Keratinocyte (primary cell): Measurements from ENCODE around the gene TKT. TPM values are rescaled to one million over a fixed set of nuclear protein-coding genes. Genes with fewer than 3 reads are reported as not detected.

Experiments used
- DNase-seq: peaks from one replicate; pipeline ENCODE4 v3.0.0-alpha.2; 2011; ENCODE audit warnings: low read depth, missing footprints, low spot score
- FAIRE-seq: peaks from 2 replicates; lab custom pipeline; 2011; peaks lifted over from hg19 to GRCh38; lab: Jason Lieb, UNC
- H2AFZ ChIP-seq: 2 replicates; pipeline ENCODE4 v1.6.0; 2012; ENCODE audit warnings: low read length, control low read depth, inconsistent platforms; ENCODE audit not compliant: control insufficient read depth
- H3K27ac ChIP-seq: 2 replicates; pipeline ENCODE4 v1.5.1; 2011; ENCODE audit warnings: low read length; ENCODE audit not compliant: control insufficient read depth, insufficient read depth
- H3K27me3 ChIP-seq: 3 replicates; pipeline ENCODE4 v1.6.0; 2011; ENCODE audit warnings: low read length; ENCODE audit not compliant: control insufficient read depth, insufficient read depth; ENCODE audit errors: extremely low read depth
- H3K36me3 ChIP-seq, 2 experiments: 2 replicates in 1 of 2; 3 replicates in 1 of 2; pipeline ENCODE4 v1.5.1; 2011; ENCODE audit warnings: low read length in 2 of 2, mild to moderate bottlenecking in 1 of 2; ENCODE audit not compliant: control insufficient read depth in 2 of 2, insufficient read depth in 2 of 2; ENCODE audit errors: extremely low read depth in 1 of 2
- H3K4me1 ChIP-seq: 3 replicates; pipeline ENCODE4 v1.5.1; 2011; ENCODE audit warnings: low read length; ENCODE audit not compliant: control insufficient read depth, insufficient read depth; ENCODE audit errors: extremely low read depth
- H3K4me2 ChIP-seq: 3 replicates; pipeline ENCODE4 v1.6.0; 2011; ENCODE audit warnings: low read depth, low read length; ENCODE audit not compliant: control insufficient read depth, insufficient read depth; ENCODE audit errors: extremely low read depth
- H3K4me3 ChIP-seq, 3 experiments: fragments of 200-600 bp in 1 of 3; sonication (generic) in 1 of 3; 2 replicates in 2 of 3; 3 replicates in 1 of 3; pipeline ENCODE4 v1.5.1; 2011 to 2016; ENCODE audit warnings: low read length in 3 of 3, mild to moderate bottlenecking in 3 of 3, control low read depth in 2 of 3, inconsistent platforms in 1 of 3, low read depth in 1 of 3, mixed read lengths in 1 of 3, mixed run types in 1 of 3, moderate library complexity in 1 of 3; ENCODE audit not compliant: control insufficient read depth in 2 of 3, insufficient read depth in 2 of 3; ENCODE audit errors: extremely low read depth in 1 of 3
- H3K79me2 ChIP-seq: 2 replicates; pipeline ENCODE4 v1.6.0; 2012; ENCODE audit warnings: low read length; ENCODE audit not compliant: control insufficient read depth, insufficient read depth
- H3K9ac ChIP-seq: 3 replicates; pipeline ENCODE4 v1.6.0; 2011; ENCODE audit warnings: low read length; ENCODE audit not compliant: control insufficient read depth, insufficient read depth; ENCODE audit errors: extremely low read depth
- H3K9me1 ChIP-seq: 3 replicates; pipeline ENCODE4 v1.6.0; 2011; ENCODE audit warnings: low read length; ENCODE audit not compliant: control insufficient read depth, insufficient read depth; ENCODE audit errors: extremely low read depth
- H3K9me3 ChIP-seq: 2 replicates; pipeline ENCODE4 v1.5.1; 2012; ENCODE audit warnings: low read depth, low read length; ENCODE audit not compliant: control insufficient read depth
- H4K20me1 ChIP-seq: 3 replicates; pipeline ENCODE4 v1.6.0; 2011; ENCODE audit warnings: low read length; ENCODE audit not compliant: control insufficient read depth, insufficient read depth; ENCODE audit errors: extremely low read depth
- EZH2 ChIP-seq: IDR thresholded peaks from one replicate; pipeline ENCODE4 v1.6.1; 2012; ENCODE audit warnings: inconsistent platforms, mild to moderate bottlenecking, low read length, moderate library complexity
- dilution Hi-C: fragments of 300-500 bp; cut with MboI; formaldehyde crosslinking; loops from one replicate; pipeline ENCODE4 v1.7.0; 2020; ENCODE audit warnings: low sequenced_read_pairs; ENCODE audit not compliant: extremely low pct_ligation_motif_present
- polyA plus RNA-seq, 5 experiments: library from polyadenylated mRNA; depleted of rRNA in 3 of 5; stranded (reverse) in 3 of 5; stranded (forward) in 1 of 5; unstranded in 1 of 5; fragments of >200 nt; gene quantifications; 1 replicate in 1 of 5; 2 replicates in 3 of 5; 3 replicates in 1 of 5; pipeline versions ENCODE4 v1.2.1 to v1.2.3, GENCODE V29; 2011 to 2012; ENCODE audit warnings: missing spikeins in 2 of 5, low read depth in 1 of 5, low replicate concordance in 1 of 5
- TF ChIP-seq, protein P1 (sequence below), 3 experiments: IDR thresholded peaks in 1 of 3; conservative IDR thresholded peaks in 1 of 3; optimal IDR thresholded peaks in 1 of 3; 2 replicates in 2 of 3; 3 replicates in 1 of 3; pipeline versions ENCODE3 to v1.5.1; 2011; ENCODE audit warnings: low read length in 3 of 3, mild to moderate bottlenecking in 3 of 3, moderate library complexity in 2 of 3, control low read depth in 1 of 3, inconsistent platforms in 1 of 3; ENCODE audit not compliant: insufficient read depth in 2 of 3; ENCODE audit errors: extremely low read depth in 1 of 3

TKT gene
- polyA plus RNA-seq, 1 donor (not counting 4 experiments of a cell fraction or from before 2014, with no cell fraction given): 266 TPM

DNA sequence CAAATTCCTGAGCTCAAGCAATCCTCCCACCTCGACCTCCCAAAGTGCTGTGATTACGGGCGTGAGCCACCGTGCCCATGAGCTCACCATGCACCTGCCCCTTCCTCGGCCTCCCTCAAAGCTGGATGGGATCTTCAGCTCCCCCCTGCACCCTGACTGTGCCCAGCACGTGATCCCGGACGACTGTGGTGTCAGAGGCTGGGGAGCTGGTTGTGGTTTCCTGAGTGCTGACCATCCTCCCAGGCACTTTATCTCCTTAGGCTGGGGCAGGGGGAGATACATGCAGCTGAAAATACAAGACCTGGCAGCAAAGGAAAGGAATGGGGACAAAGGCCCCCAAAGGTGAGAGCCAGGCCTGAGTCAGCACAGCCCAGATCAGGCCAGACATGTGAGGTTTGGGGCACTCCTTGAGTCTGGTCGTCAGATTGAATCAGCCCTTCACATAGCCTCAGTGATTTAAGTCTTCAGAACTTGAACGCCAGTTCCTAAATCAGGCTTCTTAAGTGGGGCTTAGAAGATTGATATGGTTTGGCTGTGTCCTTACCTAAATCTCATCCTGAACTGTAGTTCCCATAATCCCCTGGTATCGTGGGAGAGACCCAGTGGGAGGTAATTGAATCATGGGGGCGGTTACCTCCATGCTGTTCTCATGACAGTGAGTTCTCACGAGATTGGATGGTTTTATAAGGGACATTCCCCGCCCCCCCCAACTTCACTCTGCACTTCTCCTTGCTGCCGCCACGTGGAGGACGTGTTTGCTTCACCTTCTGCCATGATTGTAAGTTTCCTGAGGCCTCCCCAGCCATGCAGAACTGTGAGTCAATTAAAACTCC lies 59.0 kb downstream of the TKT start:
- TF ChIP-seq EZH2: no peak
- TF ChIP-seq, protein P1, sequence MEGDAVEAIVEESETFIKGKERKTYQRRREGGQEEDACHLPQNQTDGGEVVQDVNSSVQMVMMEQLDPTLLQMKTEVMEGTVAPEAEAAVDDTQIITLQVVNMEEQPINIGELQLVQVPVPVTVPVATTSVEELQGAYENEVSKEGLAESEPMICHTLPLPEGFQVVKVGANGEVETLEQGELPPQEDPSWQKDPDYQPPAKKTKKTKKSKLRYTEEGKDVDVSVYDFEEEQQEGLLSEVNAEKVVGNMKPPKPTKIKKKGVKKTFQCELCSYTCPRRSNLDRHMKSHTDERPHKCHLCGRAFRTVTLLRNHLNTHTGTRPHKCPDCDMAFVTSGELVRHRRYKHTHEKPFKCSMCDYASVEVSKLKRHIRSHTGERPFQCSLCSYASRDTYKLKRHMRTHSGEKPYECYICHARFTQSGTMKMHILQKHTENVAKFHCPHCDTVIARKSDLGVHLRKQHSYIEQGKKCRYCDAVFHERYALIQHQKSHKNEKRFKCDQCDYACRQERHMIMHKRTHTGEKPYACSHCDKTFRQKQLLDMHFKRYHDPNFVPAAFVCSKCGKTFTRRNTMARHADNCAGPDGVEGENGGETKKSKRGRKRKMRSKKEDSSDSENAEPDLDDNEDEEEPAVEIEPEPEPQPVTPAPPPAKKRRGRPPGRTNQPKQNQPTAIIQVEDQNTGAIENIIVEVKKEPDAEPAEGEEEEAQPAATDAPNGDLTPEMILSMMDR (optimal IDR thresholded peaks at IDR 0.05 in 1 of 3, IDR thresholded peaks at IDR 0.05 in 1 of 3, conservative IDR thresholded peaks at IDR 0.05 in 1 of 3; ENCODE audit: extremely low read depth in 1 of 3, insufficient read depth in 2 of 3, low read length in 3 of 3): peak in 1 of 3 experiments; percentile 7
- Histone ChIP-seq H3K4me1 (peaks cover 10% of the 10 kb centered on the region), H4K20me1 (no peaks in the 10 kb centered on the region), H3K4me3 (no peak overlapping the region), H3K27ac (no peak overlapping the region), H3K9me3 (no peaks in the 10 kb centered on the region), H3K9me1 (no peaks in the 10 kb centered on the region), H3K79me2 (no peaks in the 10 kb centered on the region), H3K4me2 (no peak overlapping the region), H3K9ac (no peak overlapping the region), H3K36me3 (peaks cover 1 to 4% of the 10 kb centered on the region in 2 experiments), H2AFZ (no peak overlapping the region), H3K27me3 (no peaks in the 10 kb centered on the region)
- dilution Hi-C loops: no loop called here
- no peak for FAIRE-seq
- DNase-seq: no peak

DNA sequence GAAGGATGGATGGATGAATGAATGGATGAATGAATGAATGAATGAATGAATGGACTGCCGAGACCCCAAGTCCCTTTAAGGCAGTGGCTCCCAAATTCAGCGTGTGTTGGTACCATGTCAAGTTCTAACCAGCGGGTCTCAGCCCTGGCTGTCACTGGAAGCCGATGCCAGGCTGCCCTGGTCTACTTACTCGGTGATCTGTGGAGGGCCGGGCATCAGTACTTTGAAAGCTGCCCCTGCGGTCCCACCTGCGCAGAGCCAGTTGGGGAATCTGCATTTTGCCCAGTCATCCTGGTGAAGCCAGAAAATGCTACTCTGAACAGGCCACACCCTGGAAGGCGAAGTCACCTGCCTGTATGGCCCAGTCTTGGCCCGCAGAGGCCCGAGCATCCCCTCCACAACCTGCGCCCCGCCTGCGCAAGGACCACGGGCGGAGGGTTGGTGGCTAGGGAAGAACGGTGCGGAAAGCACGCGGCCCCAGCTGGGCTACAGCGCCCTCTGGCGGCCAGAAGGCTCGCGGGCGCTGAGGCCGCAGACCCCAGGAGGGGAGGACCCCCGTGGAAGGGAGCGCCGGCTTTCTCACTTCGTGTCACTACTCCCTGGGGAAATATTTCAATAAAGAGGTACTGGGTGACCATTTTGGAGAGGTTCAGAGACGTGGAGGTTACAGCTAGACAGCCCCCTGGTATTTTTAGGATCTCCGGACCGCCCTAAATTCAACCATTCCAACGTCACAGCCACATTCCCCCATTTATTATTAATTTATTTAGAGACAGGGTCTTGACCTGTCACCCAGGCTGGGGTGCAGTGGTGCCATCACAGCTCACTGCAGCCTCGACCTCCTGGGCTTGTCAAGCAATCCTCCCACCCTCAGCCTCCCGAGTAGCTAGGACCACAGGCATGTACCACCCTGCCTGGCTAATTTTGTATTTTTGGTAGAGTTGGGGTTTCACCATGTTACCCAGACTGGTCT lies 59.9 kb downstream of the TKT start:
- Histone ChIP-seq H3K36me3 (peaks cover 1 to 7% of the 10 kb centered on the region in 2 experiments), H3K9me3 (no peaks in the 10 kb centered on the region), H3K9ac (no peak overlapping the region), H4K20me1 (no peaks in the 10 kb centered on the region), H3K9me1 (no peaks in the 10 kb centered on the region), H2AFZ (no peak overlapping the region), H3K4me2 (peak overlapping the region; percentile 43), H3K4me3 (no peak overlapping the region), H3K4me1 (peaks cover 10% of the 10 kb centered on the region), H3K27ac (no peak overlapping the region), H3K27me3 (no peaks in the 10 kb centered on the region), H3K79me2 (no peaks in the 10 kb centered on the region)
- dilution Hi-C loops: no loop called here
- TF ChIP-seq, protein P1 (optimal IDR thresholded peaks at IDR 0.05 in 1 of 3, IDR thresholded peaks at IDR 0.05 in 1 of 3, conservative IDR thresholded peaks at IDR 0.05 in 1 of 3; ENCODE audit: extremely low read depth in 1 of 3, insufficient read depth in 2 of 3, low read length in 3 of 3): peak; percentile 89 to 99 (median 91)
- TF ChIP-seq EZH2: no peak
- FAIRE-seq (no peak), DNase-seq (no peak)
